GM12892 (cell line): ENCODE results near the gene CYBA.

Source experiments
- POLR2A ChIP-seq: IDR thresholded peaks from 2 replicates; pipeline ENCODE4 v1.6.1; 2011; ENCODE audit warnings: low read depth, low read length, control low read depth
- POLR2AphosphoS5 ChIP-seq: IDR thresholded peaks from 2 replicates; pipeline ENCODE4 v1.6.1; 2011; ENCODE audit warnings: low read depth, low read length, control low read depth
- TAF1 ChIP-seq: IDR thresholded peaks from 2 replicates; pipeline ENCODE4 v1.6.1; 2011; ENCODE audit warnings: low read depth, mild to moderate bottlenecking, control low read depth, low read length, borderline replicate concordance

DNA sequence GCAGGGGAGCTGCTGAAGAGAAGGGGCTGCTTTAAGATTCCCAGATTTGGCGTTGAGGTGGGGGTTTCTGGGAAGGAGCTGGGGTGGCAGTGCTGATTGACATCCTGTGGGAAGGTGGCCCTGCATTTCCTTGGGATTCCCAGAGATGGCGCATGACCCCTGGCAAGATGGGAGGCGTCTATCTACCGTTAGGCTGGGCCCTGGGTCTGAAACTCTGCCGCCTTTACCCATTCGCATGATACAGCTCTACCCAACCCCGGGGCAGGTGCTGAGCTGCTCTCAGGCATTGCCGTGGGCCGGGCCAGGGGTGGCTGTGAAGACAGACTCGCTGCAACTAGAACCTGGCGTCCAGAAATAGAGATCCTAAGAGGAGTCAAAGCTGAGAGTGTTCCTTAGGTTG, 21.9 kb upstream of the CYBA start:
- no peak for TF ChIP-seq POLR2A
- TF ChIP-seq TAF1, result no peak
- TF ChIP-seq POLR2AphosphoS5, result no peak
